ENCODE data around the gene FLII. TPM values are rescaled to one million over a fixed set of nuclear protein-coding genes. Genes with fewer than 3 reads are reported as not detected.

FLII gene
- total RNA-seq, 1 experiment from 2014 or later = 309 TPM

GRCh38 chr17:18238299-18238698, 20.2 kb downstream of the FLII start (continued):
- TF ChIP-seq, protein P1, sequence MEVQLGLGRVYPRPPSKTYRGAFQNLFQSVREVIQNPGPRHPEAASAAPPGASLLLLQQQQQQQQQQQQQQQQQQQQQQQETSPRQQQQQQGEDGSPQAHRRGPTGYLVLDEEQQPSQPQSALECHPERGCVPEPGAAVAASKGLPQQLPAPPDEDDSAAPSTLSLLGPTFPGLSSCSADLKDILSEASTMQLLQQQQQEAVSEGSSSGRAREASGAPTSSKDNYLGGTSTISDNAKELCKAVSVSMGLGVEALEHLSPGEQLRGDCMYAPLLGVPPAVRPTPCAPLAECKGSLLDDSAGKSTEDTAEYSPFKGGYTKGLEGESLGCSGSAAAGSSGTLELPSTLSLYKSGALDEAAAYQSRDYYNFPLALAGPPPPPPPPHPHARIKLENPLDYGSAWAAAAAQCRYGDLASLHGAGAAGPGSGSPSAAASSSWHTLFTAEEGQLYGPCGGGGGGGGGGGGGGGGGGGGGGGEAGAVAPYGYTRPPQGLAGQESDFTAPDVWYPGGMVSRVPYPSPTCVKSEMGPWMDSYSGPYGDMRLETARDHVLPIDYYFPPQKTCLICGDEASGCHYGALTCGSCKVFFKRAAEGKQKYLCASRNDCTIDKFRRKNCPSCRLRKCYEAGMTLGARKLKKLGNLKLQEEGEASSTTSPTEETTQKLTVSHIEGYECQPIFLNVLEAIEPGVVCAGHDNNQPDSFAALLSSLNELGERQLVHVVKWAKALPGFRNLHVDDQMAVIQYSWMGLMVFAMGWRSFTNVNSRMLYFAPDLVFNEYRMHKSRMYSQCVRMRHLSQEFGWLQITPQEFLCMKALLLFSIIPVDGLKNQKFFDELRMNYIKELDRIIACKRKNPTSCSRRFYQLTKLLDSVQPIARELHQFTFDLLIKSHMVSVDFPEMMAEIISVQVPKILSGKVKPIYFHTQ (CRISPR knock-in tag; IDR thresholded peaks at IDR 0.05) = no peak
- no peak for TF ChIP-seq ZBTB21 (CRISPR knock-in tag; IDR thresholded peaks at IDR 0.05; ENCODE audit: borderline replicate concordance)
- TF ChIP-seq, protein P2, sequence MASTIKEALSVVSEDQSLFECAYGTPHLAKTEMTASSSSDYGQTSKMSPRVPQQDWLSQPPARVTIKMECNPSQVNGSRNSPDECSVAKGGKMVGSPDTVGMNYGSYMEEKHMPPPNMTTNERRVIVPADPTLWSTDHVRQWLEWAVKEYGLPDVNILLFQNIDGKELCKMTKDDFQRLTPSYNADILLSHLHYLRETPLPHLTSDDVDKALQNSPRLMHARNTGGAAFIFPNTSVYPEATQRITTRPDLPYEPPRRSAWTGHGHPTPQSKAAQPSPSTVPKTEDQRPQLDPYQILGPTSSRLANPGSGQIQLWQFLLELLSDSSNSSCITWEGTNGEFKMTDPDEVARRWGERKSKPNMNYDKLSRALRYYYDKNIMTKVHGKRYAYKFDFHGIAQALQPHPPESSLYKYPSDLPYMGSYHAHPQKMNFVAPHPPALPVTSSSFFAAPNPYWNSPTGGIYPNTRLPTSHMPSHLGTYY (CRISPR knock-in tag; IDR thresholded peaks at IDR 0.05) = no peak

- H3K4me3 Mint-ChIP-seq = no peak overlapping the region
- peaks cover 31% of the 10 kb centered on the region for H3K36me3 Mint-ChIP-seq
- no peaks in the 10 kb centered on the region for H3K9me3 Mint-ChIP-seq
- ATAC-seq (no peak), DNase-seq (ENCODE audit: low spot score) (no peak)
- POLR2A ChIA-PET = interaction anchor here (1.0 kb wide), 1 partner anchor 22 kb away, joined by 3 read pairs; no protein-coding TSS in a partner anchor
- H3K27ac Mint-ChIP-seq = no peak overlapping the region
- no peaks in the 10 kb centered on the region for H3K4me1 Mint-ChIP-seq
- CTCF ChIA-PET = no interaction called here
- H3K27me3 Mint-ChIP-seq (ENCODE audit: low read depth) = no peaks in the 10 kb centered on the region
- no peak for TF ChIP-seq GRHL2 (CRISPR knock-in tag; IDR thresholded peaks at IDR 0.05; ENCODE audit: insufficient replicate concordance, severe bottlenecking)
- TF ChIP-seq, protein P3, sequence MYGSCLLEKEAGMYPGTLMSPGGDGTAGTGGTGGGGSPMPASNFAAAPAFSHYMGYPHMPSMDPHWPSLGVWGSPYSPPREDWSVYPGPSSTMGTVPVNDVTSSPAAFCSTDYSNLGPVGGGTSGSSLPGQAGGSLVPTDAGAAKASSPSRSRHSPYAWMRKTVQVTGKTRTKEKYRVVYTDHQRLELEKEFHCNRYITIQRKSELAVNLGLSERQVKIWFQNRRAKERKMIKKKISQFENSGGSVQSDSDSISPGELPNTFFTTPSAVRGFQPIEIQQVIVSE (CRISPR knock-in tag; IDR thresholded peaks at IDR 0.05; ENCODE audit: borderline replicate concordance) = no peak
- TF ChIP-seq NFYB (CRISPR knock-in tag; conservative IDR thresholded peaks at IDR 0.05; ENCODE audit: low read depth) = no peak
- TF ChIP-seq ZNF416 (CRISPR knock-in tag; IDR thresholded peaks at IDR 0.05) = no peak
- TF ChIP-seq CREB1 (CRISPR knock-in tag; IDR thresholded peaks at IDR 0.05) = no peak
- TF ChIP-seq ZNF138 (CRISPR knock-in tag; conservative IDR thresholded peaks at IDR 0.05) = no peak
- TF ChIP-seq, protein P2 (CRISPR knock-in tag; IDR thresholded peaks at IDR 0.05) = no peak
- no peak for TF ChIP-seq PREB (CRISPR knock-in tag; IDR thresholded peaks at IDR 0.05; ENCODE audit: borderline replicate concordance)
- TF ChIP-seq ATF2 (CRISPR knock-in tag; IDR thresholded peaks at IDR 0.05; ENCODE audit: borderline replicate concordance, low read depth) = no peak
- TF ChIP-seq ZNF396 (CRISPR knock-in tag; IDR thresholded peaks at IDR 0.05; ENCODE audit: borderline replicate concordance) = no peak
- TF ChIP-seq ETV6 (CRISPR knock-in tag; IDR thresholded peaks at IDR 0.05) = no peak
- TF ChIP-seq, protein P4, sequence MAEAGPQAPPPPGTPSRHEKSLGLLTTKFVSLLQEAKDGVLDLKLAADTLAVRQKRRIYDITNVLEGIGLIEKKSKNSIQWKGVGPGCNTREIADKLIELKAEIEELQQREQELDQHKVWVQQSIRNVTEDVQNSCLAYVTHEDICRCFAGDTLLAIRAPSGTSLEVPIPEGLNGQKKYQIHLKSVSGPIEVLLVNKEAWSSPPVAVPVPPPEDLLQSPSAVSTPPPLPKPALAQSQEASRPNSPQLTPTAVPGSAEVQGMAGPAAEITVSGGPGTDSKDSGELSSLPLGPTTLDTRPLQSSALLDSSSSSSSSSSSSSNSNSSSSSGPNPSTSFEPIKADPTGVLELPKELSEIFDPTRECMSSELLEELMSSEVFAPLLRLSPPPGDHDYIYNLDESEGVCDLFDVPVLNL (CRISPR knock-in tag; IDR thresholded peaks at IDR 0.05; ENCODE audit: borderline replicate concordance, low read depth) = no peak
- no peak for TF ChIP-seq ZNF219 (CRISPR knock-in tag; IDR thresholded peaks at IDR 0.05; ENCODE audit: borderline replicate concordance)
- TF ChIP-seq TCF7 (CRISPR knock-in tag; IDR thresholded peaks at IDR 0.05; ENCODE audit: low read depth) = no peak
These were observed 21.1 kb downstream of the FLII start for GRCh38 chr17:18237461-18237860.

All from WTC11 (cell line).